Mucosa of rectum (tissue), 2 donors: ENCODE data around the gene RIPOR3.
"Not testable (repeated sequence)": the region's sequence is repeated elsewhere in the genome, so short reads cannot be mapped to it uniquely, and the experiment has no call there.

ENCODE experiments used
- H3K27ac ChIP-seq, 2 donors: one replicate each; pipeline ENCODE4 v1.7.0; 2013; ENCODE audit warnings: inconsistent platforms in 2 of 2, low read depth in 2 of 2, low read length in 2 of 2
- H3K27me3 ChIP-seq, 2 donors: one replicate each; pipeline ENCODE4 v1.7.0; 2013; ENCODE audit warnings: low read length in 2 of 2; ENCODE audit not compliant: control insufficient read depth in 2 of 2, insufficient read depth in 2 of 2
- H3K36me3 ChIP-seq, 2 donors: one replicate each; pipeline ENCODE4 v1.7.0; 2013; ENCODE audit warnings: low read length in 2 of 2; ENCODE audit not compliant: control insufficient read depth in 2 of 2, insufficient read depth in 2 of 2
- H3K4me1 ChIP-seq, 2 donors: one replicate each; pipeline ENCODE4 v1.7.0; 2013; ENCODE audit warnings: low read length in 2 of 2, mild to moderate bottlenecking in 1 of 2; ENCODE audit not compliant: control insufficient read depth in 2 of 2, insufficient read depth in 2 of 2
- H3K4me3 ChIP-seq, 2 donors: one replicate each; pipeline ENCODE4 v1.7.0; 2013; ENCODE audit warnings: low read length in 2 of 2
- H3K9ac ChIP-seq, 2 donors: one replicate each; pipeline ENCODE4 v1.7.0; 2013; ENCODE audit warnings: low read length in 2 of 2, low read depth in 1 of 2, mild to moderate bottlenecking in 1 of 2
- H3K9me3 ChIP-seq, 2 donors: one replicate each; pipeline ENCODE4 v1.7.0; 2013; ENCODE audit warnings: low read length in 2 of 2; ENCODE audit not compliant: control insufficient read depth in 2 of 2
- donor health status: healthy.
- donor health status: Normal muscosa, but diverticular disease.

Gene RIPOR3

DNA sequence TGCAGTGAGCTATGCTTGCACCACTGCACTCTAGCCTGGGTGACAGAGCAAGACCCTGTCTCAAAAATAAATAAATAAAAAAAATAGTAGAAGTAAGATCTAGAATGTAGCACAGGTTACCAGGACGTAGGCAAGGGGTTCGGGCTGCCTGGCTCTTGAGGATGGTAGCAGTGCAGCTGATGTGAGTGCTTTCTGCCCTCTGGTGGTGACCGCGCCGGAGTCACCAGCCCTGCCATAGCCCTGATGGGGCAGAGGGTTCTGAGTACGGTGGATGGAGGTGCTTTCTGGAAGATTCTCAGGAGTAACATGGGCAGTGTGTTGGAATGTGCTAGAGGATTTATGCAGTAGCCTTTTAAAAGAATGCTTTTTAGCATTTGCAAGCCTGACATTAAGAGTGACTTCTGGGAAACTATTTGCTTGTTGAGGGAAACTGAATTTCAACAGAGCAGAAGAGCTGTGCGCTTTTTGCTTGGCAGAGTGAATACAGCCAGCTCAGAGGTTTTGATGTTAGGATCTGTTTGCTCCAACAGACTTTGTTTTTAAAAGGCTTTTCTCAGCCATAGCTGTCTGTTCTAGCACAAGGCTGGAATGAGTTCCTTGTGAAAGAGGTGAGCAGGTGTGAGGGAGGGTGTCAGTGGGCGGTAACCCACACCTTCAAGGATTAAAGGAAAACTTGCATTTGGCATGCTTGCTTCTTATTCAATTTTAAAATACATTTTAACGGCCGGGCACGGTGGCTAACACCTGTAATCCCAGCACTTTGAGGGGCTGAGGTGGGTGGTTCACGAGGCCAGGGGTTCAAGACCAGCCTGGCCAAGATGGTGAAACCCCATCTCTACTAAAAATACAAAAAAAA, 115.2 kb downstream of the RIPOR3 start:
- H3K4me1 ChIP-seq = peaks cover 13 to 25% of the 10 kb centered on the region in 2 donors

DNA sequence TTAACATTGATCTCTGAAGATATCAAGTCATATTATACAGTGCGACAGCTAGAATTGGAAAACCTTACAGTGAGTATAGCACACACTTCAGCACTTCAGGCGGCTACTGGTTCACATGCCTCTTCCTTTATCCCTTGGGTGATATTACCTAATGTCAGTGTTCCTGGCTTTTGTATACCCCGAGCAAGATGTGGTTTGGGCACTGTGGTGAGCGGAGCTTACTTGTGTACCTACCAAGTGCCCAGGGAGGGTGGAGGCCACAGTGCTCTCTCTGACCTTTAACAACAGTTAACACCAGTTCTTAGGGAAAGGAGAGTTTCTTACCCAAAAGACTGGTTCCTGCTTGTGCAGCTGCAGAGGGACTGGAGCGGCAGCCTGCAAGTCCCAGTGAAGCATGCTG, 116.8 kb downstream of the RIPOR3 start:
- H3K4me1 ChIP-seq = peaks cover 13 to 25% of the 10 kb centered on the region in 2 donors
- no peaks in the 10 kb centered on the region for H3K27me3 ChIP-seq
- no peaks in the 10 kb centered on the region for H3K9me3 ChIP-seq
- H3K4me3 ChIP-seq = no peak overlapping the region
- H3K9ac ChIP-seq = no peak overlapping the region
- H3K36me3 ChIP-seq = peaks cover 34 to 58% of the 10 kb centered on the region in 2 donors
- no peak overlapping the region for H3K27ac ChIP-seq

More for the DNA sequence above, 115.2 kb downstream of the RIPOR3 start:
- peaks cover 41 to 66% of the 10 kb centered on the region in 2 donors for H3K36me3 ChIP-seq
- no peak overlapping the region for H3K9ac ChIP-seq
- no peak overlapping the region for H3K27ac ChIP-seq
- H3K4me3 ChIP-seq = no peak overlapping the region
- no peaks in the 10 kb centered on the region for H3K27me3 ChIP-seq
- no peaks in the 10 kb centered on the region for H3K9me3 ChIP-seq

DNA sequence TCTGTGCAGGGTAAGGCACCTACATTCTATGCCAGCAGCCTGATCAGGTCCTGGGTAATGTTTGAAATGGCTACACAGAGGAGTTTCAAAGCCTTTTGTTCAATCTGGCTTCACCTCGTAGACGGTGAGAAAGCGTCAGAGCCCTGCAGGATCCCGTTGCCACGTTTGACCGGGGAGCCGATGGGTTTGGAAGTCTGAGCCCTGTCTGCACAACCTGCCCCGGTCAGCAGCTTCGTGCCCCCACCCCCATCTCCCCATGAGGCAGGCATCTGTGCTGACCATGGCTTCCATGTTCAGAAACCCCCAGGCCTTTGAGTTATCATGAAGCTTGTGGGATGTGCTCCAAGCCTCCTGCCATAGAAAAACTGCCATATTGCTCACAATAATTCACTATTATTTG, 117.2 kb downstream of the RIPOR3 start:
- Histone ChIP-seq H3K36me3 (peaks cover 33 to 58% of the 10 kb centered on the region in 2 donors), H3K9me3 (no peaks in the 10 kb centered on the region), H3K27me3 (no peaks in the 10 kb centered on the region), H3K4me1 (peaks cover 13 to 25% of the 10 kb centered on the region in 2 donors), H3K9ac (no peak overlapping the region), H3K27ac (no peak overlapping the region), H3K4me3 (no peak overlapping the region)

DNA sequence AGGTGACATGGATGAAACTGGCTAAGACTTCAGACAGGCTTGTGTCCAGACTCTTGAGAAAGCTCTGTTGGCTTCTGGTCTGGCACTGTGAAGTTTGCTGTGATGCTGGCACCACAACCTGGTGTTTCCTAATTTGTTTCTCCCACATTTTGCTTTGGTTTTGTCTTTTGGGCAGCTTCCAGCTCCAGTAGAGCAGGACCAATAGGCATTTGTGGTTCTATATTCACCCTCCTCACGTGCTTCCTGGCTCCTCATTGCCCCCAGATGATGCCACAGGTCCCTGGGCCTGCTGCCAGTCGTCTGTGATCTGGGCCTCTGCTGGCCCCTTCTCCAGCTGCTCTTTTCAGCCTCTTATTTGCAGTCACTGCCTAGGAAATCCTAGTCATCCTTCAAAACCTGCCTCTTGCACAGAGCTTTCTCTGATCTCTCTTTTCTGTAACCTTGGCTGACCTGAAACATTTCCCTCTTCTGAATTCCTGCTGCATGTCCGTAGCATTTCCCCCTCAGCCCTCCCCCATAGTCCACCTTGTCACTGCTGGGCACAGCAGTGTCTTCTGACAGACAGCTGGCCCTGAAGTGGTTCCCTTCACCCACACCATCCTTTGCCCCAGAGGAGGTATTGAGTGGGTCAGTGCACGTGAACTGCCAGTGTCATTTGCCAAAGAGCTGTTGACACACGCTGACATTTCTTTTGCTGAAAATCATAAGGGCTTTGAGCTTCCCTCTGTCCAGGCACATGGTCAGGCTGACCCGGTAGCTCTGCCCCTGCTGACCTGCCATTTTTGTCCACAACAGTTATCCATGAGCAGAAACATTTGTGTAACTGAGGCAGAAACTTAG, 118.2 kb downstream of the RIPOR3 start:
- H3K27me3 ChIP-seq = no peaks in the 10 kb centered on the region
- no peak overlapping the region for H3K27ac ChIP-seq
- H3K9ac ChIP-seq = no peak overlapping the region
- peaks cover 11 to 16% of the 10 kb centered on the region in 2 donors for H3K4me1 ChIP-seq
- H3K36me3 ChIP-seq = peaks cover 39 to 58% of the 10 kb centered on the region in 2 donors
- no peak overlapping the region for H3K4me3 ChIP-seq
- no peaks in the 10 kb centered on the region for H3K9me3 ChIP-seq

DNA sequence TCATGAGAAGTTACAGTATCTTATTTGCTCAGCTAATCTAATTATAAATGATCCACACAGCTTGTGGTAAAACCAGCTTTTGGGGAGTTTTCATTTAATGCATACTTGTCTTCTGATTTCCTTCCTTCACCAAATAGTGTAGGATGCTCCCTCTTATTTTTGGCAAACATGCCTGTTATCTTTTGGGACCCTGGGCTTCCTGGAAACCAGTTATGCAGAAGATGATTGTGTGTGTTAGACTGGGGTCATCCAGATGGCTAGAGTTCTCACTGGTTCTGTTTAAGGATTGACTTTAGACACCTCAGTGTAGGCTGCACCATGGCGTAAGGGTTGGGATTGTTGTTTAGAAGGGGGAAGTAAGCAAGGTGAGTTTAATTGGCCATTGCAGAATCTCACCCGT, 119.9 kb downstream of the RIPOR3 start:
- no peak overlapping the region for H3K27ac ChIP-seq
- H3K9ac ChIP-seq = no peak overlapping the region
- H3K4me3 ChIP-seq = no peak overlapping the region
- peaks cover 2 to 4% of the 10 kb centered on the region in 2 donors for H3K4me1 ChIP-seq
- no peaks in the 10 kb centered on the region for H3K27me3 ChIP-seq
- H3K9me3 ChIP-seq = no peaks in the 10 kb centered on the region
- peaks cover 40 to 57% of the 10 kb centered on the region in 2 donors for H3K36me3 ChIP-seq

DNA sequence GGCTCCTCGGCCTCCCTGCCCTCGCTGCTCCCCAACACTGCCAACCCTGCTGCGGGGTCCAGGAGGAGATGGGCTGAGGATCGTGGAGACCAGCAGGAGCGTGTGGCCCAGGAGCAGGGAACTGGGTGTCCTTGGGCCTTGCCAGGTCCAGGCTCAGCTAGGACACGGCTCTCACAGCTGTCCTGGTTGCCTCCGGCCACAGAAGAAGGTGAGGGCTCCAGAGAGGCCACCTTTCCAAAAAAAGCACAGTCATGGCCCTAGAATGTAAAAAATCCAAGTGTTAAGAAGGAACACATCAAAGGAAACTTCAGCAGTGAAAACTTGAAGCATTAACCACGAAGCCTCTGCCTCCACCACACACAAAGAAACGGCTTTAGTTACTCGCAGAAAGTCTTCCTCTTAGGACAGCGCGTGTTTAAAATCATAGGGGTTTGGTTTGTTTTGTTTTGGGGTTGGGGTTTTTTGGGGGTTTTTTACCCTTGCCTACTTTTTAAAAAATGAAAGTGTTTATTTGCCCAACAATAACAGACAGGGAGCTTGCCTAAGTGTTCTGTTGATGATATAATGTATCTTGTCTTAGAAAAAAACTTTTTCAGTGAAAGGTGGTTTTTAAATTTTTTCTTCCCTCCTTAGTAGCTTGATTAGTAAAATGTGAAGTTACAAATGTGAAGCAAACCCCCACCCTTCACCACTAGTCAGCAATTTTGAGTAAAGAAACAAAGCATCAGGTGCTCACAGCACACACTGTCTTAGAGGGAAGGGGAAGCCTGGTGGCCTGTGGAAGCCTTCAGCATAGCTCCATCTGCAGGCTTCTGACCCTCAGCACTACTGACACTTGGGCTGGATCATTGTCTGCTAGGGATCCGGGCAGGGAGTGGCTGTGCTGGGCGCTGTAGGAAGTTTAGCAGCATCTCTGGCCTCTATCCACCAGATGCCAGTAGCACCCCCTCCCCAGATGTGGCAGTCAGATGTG, 121.2 kb downstream of the RIPOR3 start:
- Histone ChIP-seq H3K9me3 (no peaks in the 10 kb centered on the region), H3K4me1 (no peaks in the 10 kb centered on the region), H3K27ac (no peak overlapping the region)

DNA sequence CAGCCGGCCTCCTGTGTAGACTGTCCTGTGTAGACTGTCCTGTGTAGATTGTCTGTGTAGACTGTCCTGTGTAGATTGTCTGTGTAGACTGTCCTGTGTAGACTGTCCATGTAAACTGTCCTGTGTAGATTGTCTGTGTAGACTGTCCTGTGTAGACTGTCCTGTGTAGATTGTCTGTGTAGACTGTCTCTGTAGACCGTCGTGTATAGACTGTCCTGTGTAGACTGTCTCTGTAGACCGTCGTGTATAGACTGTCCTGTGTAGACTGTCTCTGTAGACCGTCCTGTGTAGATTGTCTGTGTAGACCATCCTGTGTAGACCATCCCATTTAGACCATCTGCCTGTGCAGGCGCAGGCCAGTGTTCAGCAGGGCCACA, 121.9 kb downstream of the RIPOR3 start:
- H3K9me3 ChIP-seq, H3K4me3 ChIP-seq, H3K27me3 ChIP-seq, H3K9ac ChIP-seq, H3K4me1 ChIP-seq, H3K27ac ChIP-seq: not testable (repeated sequence)
- H3K36me3 ChIP-seq = peaks cover 43 to 61% of the 10 kb centered on the region in 2 donors

More for the DNA sequence above, 121.2 kb downstream of the RIPOR3 start:
- H3K9ac ChIP-seq = no peak overlapping the region
- no peak overlapping the region for H3K4me3 ChIP-seq
- peaks cover 47 to 62% of the 10 kb centered on the region in 2 donors for H3K36me3 ChIP-seq
- no peaks in the 10 kb centered on the region for H3K27me3 ChIP-seq

DNA sequence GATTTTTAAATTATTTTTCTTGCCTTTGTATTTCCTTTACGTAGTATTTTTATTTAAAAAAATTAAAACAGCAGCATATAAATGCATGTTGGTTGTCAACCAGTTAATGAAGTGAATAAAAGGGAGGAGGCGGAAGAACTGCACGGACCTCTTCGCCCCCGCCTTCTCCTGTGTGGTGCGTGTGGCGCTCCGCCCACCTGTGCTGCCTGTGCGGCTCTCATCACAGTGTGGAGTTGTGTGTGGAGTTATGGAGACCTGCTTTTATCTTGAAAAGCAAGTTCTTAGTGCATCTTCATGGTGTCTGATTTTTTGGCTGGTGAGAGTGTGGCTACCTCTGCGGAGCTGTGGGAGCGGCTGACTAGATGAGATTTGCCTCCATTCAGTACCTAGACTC, 122.8 kb downstream of the RIPOR3 start:
- H3K36me3 ChIP-seq = peaks cover 36 to 54% of the 10 kb centered on the region in 2 donors
- no peak overlapping the region for H3K4me3 ChIP-seq
- no peak overlapping the region for H3K27ac ChIP-seq
- H3K9ac ChIP-seq = no peak overlapping the region
- no peaks in the 10 kb centered on the region for H3K27me3 ChIP-seq
- H3K4me1 ChIP-seq = no peaks in the 10 kb centered on the region
- no peaks in the 10 kb centered on the region for H3K9me3 ChIP-seq

DNA sequence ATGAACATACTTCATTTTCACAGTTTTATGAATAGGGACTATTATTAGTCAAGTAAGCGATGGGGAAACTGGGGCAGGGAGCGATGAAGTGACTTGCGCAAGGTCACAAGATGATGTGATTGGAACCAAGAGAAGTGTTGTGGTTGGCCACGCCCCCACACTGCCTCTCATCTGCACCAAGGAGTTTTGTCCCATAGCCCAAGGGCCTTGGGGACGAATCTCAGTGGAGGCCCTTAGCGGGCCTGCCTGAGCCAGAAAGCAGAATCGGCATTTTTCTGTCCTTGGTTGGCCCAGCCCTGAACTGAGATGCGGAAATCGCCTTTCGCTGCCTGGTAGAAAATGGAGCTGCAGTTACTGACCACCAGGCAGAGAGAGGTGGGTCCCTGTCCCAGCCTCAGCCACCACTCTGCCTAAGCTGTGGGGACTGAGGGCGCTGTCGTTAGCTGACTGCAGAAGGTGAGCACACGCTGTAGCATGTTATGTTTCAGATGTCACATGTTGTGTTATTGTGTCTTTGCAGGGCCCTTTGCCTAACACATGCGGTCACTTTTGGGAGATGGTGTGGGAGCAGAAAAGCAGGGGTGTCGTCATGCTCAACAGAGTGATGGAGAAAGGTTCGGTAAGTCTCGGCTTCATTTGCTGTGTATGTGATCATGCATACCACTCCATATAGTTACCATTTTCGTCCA, 123.3 kb downstream of the RIPOR3 start:
- Histone ChIP-seq H3K4me1 (no peaks in the 10 kb centered on the region), H3K27me3 (no peaks in the 10 kb centered on the region), H3K4me3 (no peak overlapping the region), H3K9ac (no peak overlapping the region), H3K36me3 (peaks cover 36 to 51% of the 10 kb centered on the region in 2 donors), H3K27ac (no peak overlapping the region), H3K9me3 (no peaks in the 10 kb centered on the region)
